GM18868 (cell line): ENCODE data around the gene CCR4.
"Not testable (repeated sequence)": the region's sequence is repeated elsewhere in the genome, so short reads cannot be mapped to it uniquely, and the experiment has no call there.

Experiments used
- ATAC-seq: cut with Tn5 transposase; IDR thresholded peaks from one replicate; pipeline ENCODE4 v1.9.1; 2021; ENCODE audit warnings: mild to moderate bottlenecking, moderate library complexity; ENCODE audit not compliant: unreplicated experiment

Gene CCR4

DNA sequence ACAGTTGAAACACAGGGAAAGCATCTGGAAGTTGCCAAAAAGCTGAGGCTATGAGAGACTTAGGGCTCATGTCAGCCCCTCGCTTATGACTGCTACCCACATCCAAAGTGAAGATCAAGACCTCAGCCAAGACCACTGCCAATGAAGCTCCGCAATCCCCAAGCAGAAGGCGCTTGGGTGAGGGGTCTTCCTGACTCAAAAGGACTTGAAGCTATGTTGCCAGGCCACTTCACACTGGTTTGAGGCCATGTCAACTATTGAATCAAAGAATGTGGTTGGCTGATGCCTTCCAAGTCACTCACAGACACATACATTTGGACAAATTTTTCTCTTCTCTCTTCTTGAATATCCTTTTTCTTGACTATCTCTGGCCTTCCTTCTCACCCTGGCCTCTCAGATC is 928 bp upstream of the CCR4 start:
- no peak for ATAC-seq

DNA sequence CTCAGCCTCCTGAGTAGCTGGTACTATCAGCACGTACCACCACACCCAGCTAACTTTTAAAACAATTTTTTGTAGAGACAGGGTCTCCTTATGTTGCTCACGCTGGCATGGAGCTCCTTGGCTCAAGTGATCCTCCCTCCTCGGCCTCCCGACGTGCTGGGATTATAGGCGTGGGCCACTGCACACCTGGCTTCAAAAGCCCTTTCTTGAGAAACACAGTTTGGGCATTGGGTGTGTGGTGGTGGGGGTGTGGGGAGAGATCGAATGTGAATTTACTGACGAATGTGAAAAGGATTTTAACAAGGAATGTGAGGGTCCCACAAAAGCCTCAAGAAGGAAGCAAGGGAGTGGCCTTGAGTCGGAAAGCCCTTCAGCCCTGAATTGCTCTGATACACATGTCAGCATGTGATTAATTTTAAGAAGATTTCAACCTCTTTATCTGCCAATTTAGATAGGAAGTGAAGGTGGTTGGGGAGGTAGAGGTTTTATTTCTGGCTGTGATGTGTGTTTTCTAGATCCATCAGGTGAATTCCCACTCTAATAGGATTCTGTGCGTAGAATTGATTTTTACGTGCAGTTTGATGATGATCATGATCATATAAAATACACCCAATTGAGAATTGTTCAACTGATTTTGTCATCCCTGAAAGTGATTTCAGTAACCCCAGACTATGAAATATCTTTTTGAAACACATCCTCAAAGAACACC is 1.1 kb downstream of the CCR4 start:
- no peak for ATAC-seq

GRCh38 chr3:32954506-32954905 is 3.1 kb downstream of the CCR4 start:
- ATAC-seq: no peak

- ATAC-seq: no peak
These were observed 5.5 kb downstream of the CCR4 start for GRCh38 chr3:32956750-32957570.

DNA sequence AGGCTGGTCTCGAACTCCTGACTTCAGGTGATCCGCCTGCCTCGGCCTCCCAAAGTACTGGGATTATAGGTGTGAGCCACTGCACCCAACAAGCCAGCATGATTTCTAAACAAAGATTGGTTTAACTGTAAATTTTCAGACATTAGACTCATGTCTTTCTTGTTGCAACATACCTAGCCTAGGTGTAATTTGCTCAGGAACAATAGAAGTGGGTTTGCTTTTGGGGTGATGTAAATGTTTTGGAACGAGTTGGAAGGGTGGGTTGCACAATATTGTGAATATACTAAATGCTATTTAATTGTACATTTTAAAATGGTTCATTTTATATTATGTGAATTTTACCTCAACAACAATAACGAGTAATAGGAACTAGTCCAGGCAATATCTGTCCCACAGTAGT is 7.1 kb downstream of the CCR4 start:
- ATAC-seq: no peak

- ATAC-seq: no peak
These were observed 7.9 kb downstream of the CCR4 start for GRCh38 chr3:32959371-32959770.

DNA sequence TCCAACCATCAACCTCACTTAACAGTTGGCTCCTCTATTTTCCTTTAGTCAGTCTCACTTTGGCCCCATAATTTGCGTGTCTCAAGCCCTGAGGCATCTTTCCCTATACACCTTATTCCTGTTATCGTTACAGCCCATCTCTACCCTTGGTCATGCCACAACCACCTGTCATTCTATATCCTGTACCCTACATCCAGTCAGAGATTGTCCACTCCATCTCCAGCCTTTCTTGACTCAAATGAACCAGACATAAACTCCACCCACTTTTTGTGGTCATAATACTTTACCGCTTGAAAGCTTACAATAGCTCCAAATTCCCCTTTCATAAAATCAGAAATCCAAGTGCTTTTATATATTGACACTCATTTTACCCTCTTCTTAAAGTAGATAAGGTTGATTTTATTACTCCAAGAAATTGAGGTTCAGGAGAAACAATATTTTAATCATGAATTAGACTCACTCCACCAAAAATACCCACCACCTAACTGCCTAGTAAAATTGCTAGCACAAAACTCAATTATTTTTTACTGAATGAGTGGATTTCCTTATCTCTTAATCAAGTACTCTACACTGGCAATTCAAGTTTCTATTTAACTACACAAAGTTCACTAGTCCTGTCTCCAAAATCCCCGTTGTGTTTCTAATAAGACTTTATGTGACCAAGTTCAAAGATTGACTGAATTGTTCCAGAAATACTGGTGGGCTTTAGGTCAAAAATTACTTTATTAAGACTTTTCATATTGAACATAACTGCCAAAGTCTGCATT is 9.1 kb downstream of the CCR4 start:
- peak; percentile 92 for ATAC-seq

- no peak for ATAC-seq
These were observed 9.8 kb downstream of the CCR4 start for GRCh38 chr3:32961189-32961715.

- ATAC-seq: no peak
These were observed 12.4 kb downstream of the CCR4 start for GRCh38 chr3:32963871-32964270.

- not testable (repeated sequence) for ATAC-seq
These were observed 13.3 kb downstream of the CCR4 start for GRCh38 chr3:32964781-32965180.

GRCh38 chr3:32965617-32966213 is 14.3 kb downstream of the CCR4 start:
- ATAC-seq: not testable (repeated sequence)

GRCh38 chr3:32966627-32967026 is 15.2 kb downstream of the CCR4 start:
- ATAC-seq: not testable (repeated sequence)

DNA sequence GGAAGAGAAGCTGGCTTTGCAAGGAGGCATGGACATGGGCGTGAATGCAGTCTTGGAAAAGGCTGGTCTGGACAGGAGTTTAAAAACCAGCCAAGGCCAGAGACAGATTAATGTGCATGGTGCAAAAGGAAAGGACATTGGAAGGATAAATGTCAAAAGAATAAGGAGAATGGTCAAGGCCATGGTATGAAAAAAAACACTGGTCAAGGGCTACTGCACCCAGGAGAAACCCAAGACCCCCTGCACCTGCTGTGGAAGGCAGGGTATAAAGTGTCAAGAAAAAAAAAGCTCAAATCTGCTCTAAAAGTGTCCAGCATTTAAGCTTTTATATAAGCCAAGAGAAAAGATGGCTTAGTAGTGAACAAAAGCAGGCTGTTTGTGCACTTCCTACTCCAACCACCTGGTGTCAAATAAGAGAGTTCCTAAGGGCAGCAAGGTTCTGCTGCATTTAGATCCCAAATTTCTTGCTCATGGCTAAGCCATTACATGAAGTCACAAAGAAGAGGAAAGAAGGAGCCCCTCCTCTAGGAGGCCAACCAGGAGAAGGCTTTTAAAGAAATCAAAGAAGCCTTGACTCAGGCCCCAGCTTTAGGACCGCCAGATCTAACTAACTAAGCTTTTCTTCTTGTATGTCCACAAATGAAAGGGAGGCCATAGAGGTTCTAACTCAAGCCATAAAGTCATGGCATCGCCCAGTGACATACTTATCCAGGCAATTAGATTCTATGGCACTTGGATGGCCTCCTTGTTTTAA is 16.9 kb downstream of the CCR4 start:
- no peak for ATAC-seq

DNA sequence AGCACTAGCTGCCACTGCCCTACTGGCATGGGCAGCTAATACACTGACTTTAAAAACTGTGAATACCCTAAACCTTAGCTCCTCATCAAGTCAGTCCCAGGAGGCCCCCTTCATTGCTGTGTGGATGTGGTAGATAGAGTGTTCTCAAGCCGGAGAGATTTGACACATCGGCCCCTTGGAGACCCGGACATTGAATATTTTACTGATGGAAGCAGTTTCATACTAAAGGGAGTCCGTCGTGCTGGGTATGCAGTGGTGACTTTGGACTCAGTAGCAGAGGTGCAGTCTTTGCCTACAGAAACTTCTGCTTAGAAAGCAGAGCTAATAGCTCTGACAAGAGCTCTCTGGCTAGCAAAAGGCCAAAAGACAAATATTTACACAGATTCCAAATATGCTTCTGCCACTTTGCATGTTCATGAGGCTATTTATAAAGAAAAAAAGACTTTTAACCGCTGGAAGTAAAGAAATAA is 17.5 kb downstream of the CCR4 start:
- no peak for ATAC-seq

GRCh38 chr3:32969656-32970055 is 18.2 kb downstream of the CCR4 start:
- ATAC-seq: no peak

DNA sequence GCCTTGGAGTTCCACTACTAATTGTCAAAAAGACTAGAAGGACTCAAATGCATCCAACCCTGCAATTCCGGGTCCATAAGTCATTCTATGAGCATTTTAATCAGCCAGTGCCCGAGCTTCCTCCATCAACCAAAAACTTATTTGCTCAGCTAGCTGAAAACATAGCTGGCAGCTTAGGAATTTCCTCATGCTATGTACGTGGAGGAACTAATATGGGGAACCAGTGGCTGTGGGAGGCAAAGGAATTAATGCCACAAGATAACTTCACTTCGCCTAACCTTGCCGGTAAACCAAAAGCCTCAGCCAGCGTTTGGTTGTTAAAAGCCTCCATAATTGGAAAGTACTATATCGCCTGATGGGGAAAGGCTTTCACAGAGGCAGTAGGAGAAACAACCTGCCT is 19.8 kb downstream of the CCR4 start:
- not testable (repeated sequence) for ATAC-seq

DNA sequence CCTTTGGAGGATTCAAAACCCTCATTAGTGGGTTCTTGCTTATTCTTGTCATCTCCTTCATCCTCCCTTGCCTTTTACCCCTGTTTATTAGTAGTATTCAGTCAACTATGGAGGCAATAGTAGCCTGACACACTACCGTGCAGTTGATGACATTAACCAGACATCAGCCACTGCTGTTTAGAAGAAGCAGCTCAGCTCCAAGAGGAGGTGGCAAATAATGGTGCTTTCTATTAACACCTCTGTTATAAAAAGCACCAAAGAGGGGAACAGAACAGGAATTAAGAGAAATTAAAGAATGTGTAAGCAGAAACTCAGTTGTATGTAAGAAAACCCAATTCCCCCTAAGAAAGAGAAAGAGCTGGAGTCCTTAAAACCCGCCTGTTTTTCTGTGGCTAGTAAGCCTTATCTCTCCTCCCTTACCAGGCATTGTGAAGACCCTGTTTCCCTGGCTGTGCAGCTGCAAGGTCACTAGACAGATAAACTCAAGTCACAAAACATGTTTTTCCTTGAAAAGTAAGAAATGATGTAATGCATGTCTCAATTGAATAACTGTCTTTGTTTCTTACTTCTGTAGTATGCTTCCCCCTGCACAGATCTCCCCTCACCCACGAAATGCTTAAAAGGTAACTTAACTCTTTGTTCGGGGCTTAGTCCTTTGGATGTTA is 21.2 kb downstream of the CCR4 start:
- no peak for ATAC-seq

GRCh38 chr3:32973982-32974381 is 22.5 kb downstream of the CCR4 start:
- peak; percentile 94 for ATAC-seq

DNA sequence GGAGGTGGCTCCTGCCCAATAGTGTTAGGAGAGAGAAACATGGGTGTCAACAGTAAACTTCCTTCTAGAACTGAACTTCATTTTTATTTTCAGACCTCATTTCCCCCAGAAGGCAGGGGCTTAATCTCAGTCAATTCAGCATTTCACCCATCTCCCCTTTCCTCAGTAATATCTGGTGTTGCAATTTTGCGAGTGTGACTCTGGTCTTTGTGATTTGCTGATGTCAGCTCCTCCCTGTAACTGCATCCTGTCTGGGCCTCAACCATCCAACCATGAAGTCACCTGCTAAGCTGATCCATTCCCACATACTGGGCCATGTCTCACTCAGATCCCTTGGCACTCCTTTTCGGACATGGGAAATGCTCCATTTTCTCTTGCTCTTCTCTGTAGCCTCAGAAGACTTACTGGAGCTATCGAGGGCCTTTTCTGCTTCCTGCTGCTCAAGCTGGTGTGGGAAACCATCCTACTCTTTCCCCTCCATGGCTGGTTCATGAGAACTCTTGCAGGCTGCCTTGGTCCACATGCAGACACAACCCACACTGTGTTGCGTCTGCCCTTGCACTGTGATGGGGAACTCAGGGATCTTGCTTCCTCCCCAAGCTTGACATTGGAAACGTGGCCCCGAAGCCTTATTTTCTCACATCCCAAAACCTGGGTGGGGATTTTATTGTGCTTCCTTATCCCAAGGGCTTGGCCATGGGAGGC is 24.6 kb downstream of the CCR4 start:
- no peak for ATAC-seq
